GM12875 (cell line): ENCODE measurements around the gene ZNF366.

ENCODE experiments used
- H3K4me3 ChIP-seq: one replicate; pipeline ENCODE4 v1.5.1; 2011; ENCODE audit warnings: low read depth, low read length, control low read depth
- CTCF ChIP-seq: IDR thresholded peaks from 2 replicates; pipeline ENCODE4 v1.5.1; 2011; ENCODE audit warnings: low read depth, mild to moderate bottlenecking, control low read depth, inconsistent platforms, low read length, moderate library complexity, borderline replicate concordance; ENCODE audit not compliant: insufficient read depth

Gene ZNF366

GRCh38 chr5:72485430-72485974 lies 21.7 kb downstream of the ZNF366 start:
- H3K4me3 ChIP-seq: no peak overlapping the region
- no peak for TF ChIP-seq CTCF

- H3K4me3 ChIP-seq: no peak overlapping the region
- TF ChIP-seq CTCF: no peak
These were observed 25.2 kb downstream of the ZNF366 start for GRCh38 chr5:72482046-72482445.

GRCh38 chr5:72480841-72481240 lies 26.4 kb downstream of the ZNF366 start:
- TF ChIP-seq CTCF: no peak
- H3K4me3 ChIP-seq: no peak overlapping the region

- no peak for TF ChIP-seq CTCF
- no peak overlapping the region for H3K4me3 ChIP-seq
These were observed 27.3 kb downstream of the ZNF366 start for GRCh38 chr5:72479921-72480320.

GRCh38 chr5:72478684-72479083 lies 28.5 kb downstream of the ZNF366 start:
- TF ChIP-seq CTCF: no peak
- H3K4me3 ChIP-seq: no peak overlapping the region

- no peak for TF ChIP-seq CTCF
- H3K4me3 ChIP-seq: no peak overlapping the region
These were observed 28.9 kb downstream of the ZNF366 start for GRCh38 chr5:72478276-72478675.

GRCh38 chr5:72477644-72478043 lies 29.6 kb downstream of the ZNF366 start:
- H3K4me3 ChIP-seq: no peak overlapping the region
- no peak for TF ChIP-seq CTCF
